ENCODE measurements around the gene VPS13D.

VPS13D gene

DNA sequence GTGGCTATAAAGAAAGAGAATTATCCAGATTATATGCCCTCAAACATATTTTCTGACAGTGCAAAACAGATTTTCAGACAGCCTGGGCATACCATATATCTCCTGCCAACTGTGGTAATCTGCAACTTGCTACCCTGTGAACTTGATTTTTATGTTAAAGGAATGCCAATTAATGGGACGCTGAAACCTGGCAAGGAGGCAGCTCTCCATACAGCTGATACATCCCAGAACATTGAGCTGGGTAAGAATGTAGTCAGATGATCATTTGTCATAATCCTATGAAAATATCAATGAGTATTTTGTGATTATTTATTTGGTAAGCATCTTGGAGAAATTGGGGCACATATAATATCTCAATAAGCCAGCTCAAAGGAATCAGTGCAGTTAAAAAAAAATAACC is 124.2 kb downstream of the VPS13D start:
- WGBS, result 82% methylated on average over 1 of the region's 1 CpG
- no peak overlapping the region for H3K27ac ChIP-seq (ENCODE audit: low read depth, low read length)
- peaks cover 53% of the 10 kb centered on the region for H3K36me3 ChIP-seq (ENCODE audit: insufficient read depth, low read length)
- no peak overlapping the region for H3K4me3 ChIP-seq (ENCODE audit: low read length)
- peaks cover 6% of the 10 kb centered on the region; the same call in 1 of the 2 replicates for H3K9me3 ChIP-seq (ENCODE audit: insufficient read depth, low read depth, low read length)
- no peaks in the 10 kb centered on the region for H3K27me3 ChIP-seq (ENCODE audit: insufficient read depth, low read length)
- peaks cover 7% of the 10 kb centered on the region for H3K4me1 ChIP-seq (ENCODE audit: insufficient read depth, low read length)
- no peak overlapping the region for H3K9ac ChIP-seq (ENCODE audit: low read depth, low read length)

GRCh38 chr1:12356004-12356890 is 126.4 kb downstream of the VPS13D start:
- no peak overlapping the region for H3K27ac ChIP-seq (ENCODE audit: low read depth, low read length)
- H3K36me3 ChIP-seq (ENCODE audit: insufficient read depth, low read length), result peaks cover 39% of the 10 kb centered on the region

DNA sequence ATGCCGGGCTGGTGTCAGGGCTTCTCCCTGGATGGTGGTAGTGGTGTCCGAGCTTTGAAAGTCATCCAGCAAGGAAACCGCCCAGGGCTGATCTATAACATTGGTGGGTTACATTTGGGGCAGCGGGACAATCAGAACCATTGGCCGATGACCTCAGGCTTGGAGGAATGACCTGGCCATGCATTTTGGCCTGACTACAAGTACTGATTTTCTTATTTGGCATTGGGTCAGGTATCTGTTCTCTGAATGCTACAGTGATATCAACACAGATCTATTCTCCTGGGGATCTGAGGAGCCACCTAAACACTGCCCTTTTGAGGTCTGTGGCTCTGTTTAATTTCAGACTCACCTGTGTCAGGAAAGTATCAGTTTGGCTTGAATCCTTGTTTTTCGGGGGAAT is 128.7 kb downstream of the VPS13D start:
- Histone ChIP-seq H3K27me3 (ENCODE audit: insufficient read depth, low read length) (no peaks in the 10 kb centered on the region), H3K4me3 (ENCODE audit: low read length) (no peak overlapping the region), H3K4me1 (ENCODE audit: insufficient read depth, low read length) (peaks cover 13% of the 10 kb centered on the region), H3K27ac (ENCODE audit: low read depth, low read length) (no peak overlapping the region), H3K36me3 (ENCODE audit: insufficient read depth, low read length) (peaks cover 50% of the 10 kb centered on the region), H3K9me3 (ENCODE audit: insufficient read depth, low read depth, low read length) (no peaks in the 10 kb centered on the region), H3K9ac (ENCODE audit: low read depth, low read length) (no peak overlapping the region)
- 76% methylated on average over 6 of the region's 6 CpGs for WGBS

More at GRCh38 chr1:12356004-12356890, 126.4 kb downstream of the VPS13D start:
- no peaks in the 10 kb centered on the region for H3K9me3 ChIP-seq (ENCODE audit: insufficient read depth, low read depth, low read length)
- H3K4me3 ChIP-seq (ENCODE audit: low read length), result no peak overlapping the region
- H3K9ac ChIP-seq (ENCODE audit: low read depth, low read length), result no peak overlapping the region
- H3K4me1 ChIP-seq (ENCODE audit: insufficient read depth, low read length), result peaks cover 13% of the 10 kb centered on the region
- WGBS, result 97% methylated on average over 8 of the region's 8 CpGs
- H3K27me3 ChIP-seq (ENCODE audit: insufficient read depth, low read length), result no peaks in the 10 kb centered on the region

DNA sequence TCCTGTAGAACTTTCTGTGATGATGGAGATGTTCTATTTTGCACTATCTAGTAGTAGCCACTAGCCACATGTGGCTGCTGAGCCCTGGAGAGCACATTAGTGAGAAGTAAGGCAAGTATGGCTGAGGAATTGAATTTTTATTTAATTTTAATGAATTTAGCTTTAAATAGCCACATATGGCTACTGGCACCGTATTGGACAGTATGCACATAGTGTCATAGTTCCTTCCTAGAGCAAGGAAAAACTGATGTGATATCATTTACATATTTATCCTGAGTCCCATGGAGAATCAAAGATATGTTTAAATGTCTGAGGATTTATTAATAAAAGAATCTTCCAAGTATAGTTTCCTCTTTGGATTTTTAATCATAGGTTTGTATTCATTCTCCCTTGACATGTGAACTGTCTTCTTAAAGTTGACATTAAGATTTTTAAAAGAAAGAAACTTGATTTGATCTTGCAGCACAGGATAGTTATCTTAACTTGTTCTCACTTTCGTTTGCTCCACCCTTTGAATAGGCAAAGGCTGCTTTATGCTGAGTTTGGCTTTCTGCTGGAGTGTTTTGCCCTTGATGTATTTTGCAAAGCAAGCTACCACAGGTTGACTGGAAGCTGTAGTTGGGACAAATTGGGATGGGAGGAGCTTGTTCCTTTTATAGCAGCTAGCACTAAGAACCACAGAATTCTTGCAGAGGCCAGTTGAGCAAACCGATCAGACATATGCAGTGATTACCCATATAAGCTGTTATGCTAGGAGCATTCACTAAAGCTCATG is 129.7 kb downstream of the VPS13D start:
- H3K4me3 ChIP-seq (ENCODE audit: low read length), result no peak overlapping the region
- peaks cover 52% of the 10 kb centered on the region for H3K36me3 ChIP-seq (ENCODE audit: insufficient read depth, low read length)
- WGBS, result 91% methylated on average over 2 of the region's 3 CpGs
- H3K4me1 ChIP-seq (ENCODE audit: insufficient read depth, low read length), result peaks cover 13% of the 10 kb centered on the region
- H3K27ac ChIP-seq (ENCODE audit: low read depth, low read length), result no peak overlapping the region
- no peaks in the 10 kb centered on the region for H3K9me3 ChIP-seq (ENCODE audit: insufficient read depth, low read depth, low read length)
- no peak overlapping the region for H3K9ac ChIP-seq (ENCODE audit: low read depth, low read length)
- no peaks in the 10 kb centered on the region for H3K27me3 ChIP-seq (ENCODE audit: insufficient read depth, low read length)

DNA sequence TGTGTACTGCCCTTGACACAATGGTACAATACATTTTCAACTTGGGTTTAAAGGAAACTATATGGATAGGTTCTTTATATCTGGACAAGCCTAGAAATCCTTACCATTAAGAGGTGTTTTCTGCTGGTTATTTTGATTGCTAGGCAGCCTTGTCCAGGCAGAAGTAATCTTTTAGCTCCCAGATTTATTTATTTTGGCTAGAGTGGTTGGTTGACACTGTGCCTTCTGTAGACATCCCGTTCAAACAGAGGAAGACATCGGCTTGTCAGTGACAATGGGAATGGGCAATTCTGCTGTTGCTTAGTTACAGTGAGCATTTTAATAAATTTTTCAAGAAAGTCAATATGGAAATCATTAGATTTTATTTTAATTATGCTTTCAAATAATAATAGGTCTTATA is 138.8 kb downstream of the VPS13D start:
- Histone ChIP-seq H3K36me3 (ENCODE audit: insufficient read depth, low read length) (peaks cover 30% of the 10 kb centered on the region), H3K9ac (ENCODE audit: low read depth, low read length) (no peak overlapping the region), H3K9me3 (ENCODE audit: insufficient read depth, low read depth, low read length) (no peaks in the 10 kb centered on the region), H3K27ac (ENCODE audit: low read depth, low read length) (no peak overlapping the region), H3K4me1 (ENCODE audit: insufficient read depth, low read length) (no peaks in the 10 kb centered on the region), H3K4me3 (ENCODE audit: low read length) (no peak overlapping the region), H3K27me3 (ENCODE audit: insufficient read depth, low read length) (no peaks in the 10 kb centered on the region)
- WGBS, result 98% methylated on average over 2 of the region's 2 CpGs

DNA sequence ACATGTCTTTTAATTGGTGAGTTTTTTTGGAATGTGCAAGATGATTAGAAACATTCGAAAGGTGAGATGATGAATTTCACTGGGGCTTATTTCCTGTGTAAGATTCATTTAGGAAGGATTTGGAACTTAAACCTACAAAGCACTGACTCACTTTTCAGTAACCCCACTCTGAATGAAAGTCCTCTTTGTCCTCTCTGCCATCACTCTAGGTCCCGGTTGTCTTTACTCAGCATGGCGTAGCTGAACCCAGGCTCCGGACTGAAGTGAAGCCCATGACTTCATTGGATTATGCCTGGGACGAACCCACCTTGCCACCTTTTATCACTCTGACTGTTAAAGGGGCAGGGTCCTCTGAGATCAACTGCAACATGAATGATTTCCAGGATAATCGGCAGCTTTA is 139.4 kb downstream of the VPS13D start:
- Histone ChIP-seq H3K27ac (ENCODE audit: low read depth, low read length) (no peak overlapping the region), H3K4me3 (ENCODE audit: low read length) (no peak overlapping the region), H3K9me3 (ENCODE audit: insufficient read depth, low read depth, low read length) (no peaks in the 10 kb centered on the region), H3K27me3 (ENCODE audit: insufficient read depth, low read length) (no peaks in the 10 kb centered on the region), H3K9ac (ENCODE audit: low read depth, low read length) (no peak overlapping the region), H3K36me3 (ENCODE audit: insufficient read depth, low read length) (peaks cover 32% of the 10 kb centered on the region), H3K4me1 (ENCODE audit: insufficient read depth, low read length) (no peaks in the 10 kb centered on the region)
- 92% methylated on average over 6 of the region's 6 CpGs for WGBS

- Histone ChIP-seq H3K27me3 (ENCODE audit: insufficient read depth, low read length) (no peaks in the 10 kb centered on the region), H3K4me1 (ENCODE audit: insufficient read depth, low read length) (no peaks in the 10 kb centered on the region), H3K9ac (ENCODE audit: low read depth, low read length) (no peak overlapping the region), H3K4me3 (ENCODE audit: low read length) (no peak overlapping the region), H3K27ac (ENCODE audit: low read depth, low read length) (no peak overlapping the region), H3K36me3 (ENCODE audit: insufficient read depth, low read length) (peaks cover 35% of the 10 kb centered on the region), H3K9me3 (ENCODE audit: insufficient read depth, low read depth, low read length) (no peaks in the 10 kb centered on the region)
- 93% methylated on average over 5 of the region's 5 CpGs for WGBS
Observed at GRCh38 chr1:12370333-12370975, 140.6 kb downstream of the VPS13D start.

GRCh38 chr1:12371053-12371452 is 141.2 kb downstream of the VPS13D start:
- Histone ChIP-seq H3K27ac (ENCODE audit: low read depth, low read length) (no peak overlapping the region), H3K9me3 (ENCODE audit: insufficient read depth, low read depth, low read length) (no peaks in the 10 kb centered on the region), H3K4me3 (ENCODE audit: low read length) (no peak overlapping the region), H3K9ac (ENCODE audit: low read depth, low read length) (no peak overlapping the region), H3K36me3 (ENCODE audit: insufficient read depth, low read length) (peaks cover 35% of the 10 kb centered on the region), H3K4me1 (ENCODE audit: insufficient read depth, low read length) (no peaks in the 10 kb centered on the region), H3K27me3 (ENCODE audit: insufficient read depth, low read length) (no peaks in the 10 kb centered on the region)
- WGBS, result 96% methylated on average over 5 of the region's 5 CpGs

GRCh38 chr1:12372180-12372579 is 142.3 kb downstream of the VPS13D start:
- Histone ChIP-seq H3K9ac (ENCODE audit: low read depth, low read length) (no peak overlapping the region), H3K27me3 (ENCODE audit: insufficient read depth, low read length) (no peaks in the 10 kb centered on the region), H3K4me1 (ENCODE audit: insufficient read depth, low read length) (no peaks in the 10 kb centered on the region), H3K36me3 (ENCODE audit: insufficient read depth, low read length) (peaks cover 37% of the 10 kb centered on the region), H3K27ac (ENCODE audit: low read depth, low read length) (no peak overlapping the region), H3K4me3 (ENCODE audit: low read length) (no peak overlapping the region), H3K9me3 (ENCODE audit: insufficient read depth, low read depth, low read length) (no peaks in the 10 kb centered on the region)
- 85% methylated on average over 2 of the region's 2 CpGs for WGBS

DNA sequence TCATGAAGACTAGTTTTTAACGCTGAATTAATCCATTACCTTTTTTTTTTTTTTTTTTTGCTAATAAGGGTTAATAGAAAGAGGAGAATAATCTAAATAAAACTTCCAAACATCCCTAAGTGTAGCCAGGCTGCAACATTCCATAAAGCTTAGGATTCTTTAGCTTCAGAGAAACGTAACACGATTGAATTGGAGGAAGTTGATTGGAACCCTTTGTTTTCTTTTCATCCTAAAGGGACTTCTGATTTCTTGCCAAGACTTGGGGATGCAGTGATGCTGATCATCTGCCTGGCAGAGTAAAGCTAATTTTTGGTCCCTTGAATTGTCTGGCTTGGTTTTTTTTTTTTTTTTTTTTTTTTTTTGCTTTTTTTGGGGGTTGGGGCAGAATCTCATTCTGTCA is 142.9 kb downstream of the VPS13D start:
- WGBS, result 96% methylated on average over 2 of the region's 3 CpGs
- Histone ChIP-seq H3K4me3 (ENCODE audit: low read length) (no peak overlapping the region), H3K27me3 (ENCODE audit: insufficient read depth, low read length) (no peaks in the 10 kb centered on the region), H3K27ac (ENCODE audit: low read depth, low read length) (no peak overlapping the region), H3K9me3 (ENCODE audit: insufficient read depth, low read depth, low read length) (no peaks in the 10 kb centered on the region), H3K9ac (ENCODE audit: low read depth, low read length) (no peak overlapping the region), H3K4me1 (ENCODE audit: insufficient read depth, low read length) (no peaks in the 10 kb centered on the region), H3K36me3 (ENCODE audit: insufficient read depth, low read length) (peaks cover 37% of the 10 kb centered on the region)

Measured in HUES64 (cell line).